ENCODE data around the gene BCL2L13. TPM values are rescaled to one million over a fixed set of nuclear protein-coding genes. Genes with fewer than 3 reads are reported as not detected.
"Not testable (repeated sequence)": the region's sequence is repeated elsewhere in the genome, so short reads cannot be mapped to it uniquely, and the experiment has no call there.

The BCL2L13 gene
- polyA plus RNA-seq, 1 experiment = 64.1 TPM

- H3K4me3 ChIP-seq (ENCODE audit: low read depth, low read length) = peak overlapping the region; percentile 88
- CTCF ChIA-PET = no interaction called here
- no peaks in the 10 kb centered on the region; the same call in none of the 2 replicates for H3K9me3 ChIP-seq (ENCODE audit: control insufficient read depth, insufficient read depth, low read length)
- H3K27me3 ChIP-seq (ENCODE audit: control insufficient read depth, insufficient read depth, low read length) = no peaks in the 10 kb centered on the region
- DNase-seq (ENCODE audit: low read depth, low spot score) = no peak
- H3K27ac ChIP-seq (ENCODE audit: low read depth, low read length) = peak overlapping the region; percentile 99
- POLR2A ChIA-PET = no interaction called here
- TF ChIP-seq CTCF (IDR thresholded peaks at IDR 0.05; ENCODE audit: low read depth, low read length) = peak; percentile 11; the same call in 1 of the 2 replicates
Observed at GRCh38 chr22:17638182-17638431, 450 bp upstream of the BCL2L13 start.

- Histone ChIP-seq H3K27me3 (ENCODE audit: control insufficient read depth, insufficient read depth, low read length) (no peaks in the 10 kb centered on the region), H3K27ac (ENCODE audit: low read depth, low read length) (peak overlapping the region; percentile 99), H3K9me3 (ENCODE audit: control insufficient read depth, insufficient read depth, low read length) (no peaks in the 10 kb centered on the region; the same call in none of the 2 replicates), H3K4me3 (ENCODE audit: low read depth, low read length) (peak overlapping the region; percentile 88)
- no peak for TF ChIP-seq CTCF (IDR thresholded peaks at IDR 0.05; ENCODE audit: low read depth, low read length)
- POLR2A ChIA-PET = interaction anchor here (0.5 to 1.1 kb wide), 6 partner anchors 11 to 88 kb away, joined by 3 to 9 read pairs (median 3); partner anchors contain the start of gene ATP6V1E1
- DNase-seq (ENCODE audit: low read depth, low spot score) = peak; percentile 30
- CTCF ChIA-PET = interaction anchor here (0.6 to 0.8 kb wide), 3 partner anchors 13 to 100 kb away, joined by 3 to 9 read pairs (median 3); no protein-coding TSS in a partner anchor
Observed at GRCh38 chr22:17639247-17639741, 737 bp downstream of the BCL2L13 start.

- CTCF ChIA-PET = no interaction called here
- no peak for DNase-seq (ENCODE audit: low read depth, low spot score)
- Histone ChIP-seq H3K27me3 (ENCODE audit: control insufficient read depth, insufficient read depth, low read length) (no peaks in the 10 kb centered on the region), H3K9me3 (ENCODE audit: control insufficient read depth, insufficient read depth, low read length) (no peaks in the 10 kb centered on the region; the same call in none of the 2 replicates), H3K27ac (ENCODE audit: low read depth, low read length) (no peak overlapping the region), H3K4me3 (ENCODE audit: low read depth, low read length) (no peak overlapping the region)
- POLR2A ChIA-PET = no interaction called here
- TF ChIP-seq CTCF (IDR thresholded peaks at IDR 0.05; ENCODE audit: low read depth, low read length) = no peak
Observed at GRCh38 chr22:17641269-17641668, 2.7 kb downstream of the BCL2L13 start.

GRCh38 chr22:17642357-17642756 lies 3.8 kb downstream of the BCL2L13 start:
- H3K27ac ChIP-seq (ENCODE audit: low read depth, low read length); H3K27me3 ChIP-seq (ENCODE audit: control insufficient read depth, insufficient read depth, low read length); H3K9me3 ChIP-seq (ENCODE audit: control insufficient read depth, insufficient read depth, low read length); POLR2A ChIA-PET; CTCF ChIA-PET; H3K4me3 ChIP-seq (ENCODE audit: low read depth, low read length); DNase-seq (ENCODE audit: low read depth, low spot score): not testable (repeated sequence)

GRCh38 chr22:17647452-17647851 lies 8.9 kb downstream of the BCL2L13 start:
- no peaks in the 10 kb centered on the region for H3K9me3 ChIP-seq (ENCODE audit: control insufficient read depth, insufficient read depth, low read length)
- ChIA-PET CTCF (interaction anchor here (1.0 kb wide), 1 partner anchor 476 kb away, joined by 3 read pairs; no protein-coding TSS in a partner anchor), POLR2A (no interaction called here)
- H3K4me3 ChIP-seq (ENCODE audit: low read depth, low read length) = no peak overlapping the region
- no peak for DNase-seq (ENCODE audit: low read depth, low spot score)
- no peaks in the 10 kb centered on the region for H3K27me3 ChIP-seq (ENCODE audit: control insufficient read depth, insufficient read depth, low read length)
- no peak for TF ChIP-seq CTCF (IDR thresholded peaks at IDR 0.05; ENCODE audit: low read depth, low read length)
- H3K27ac ChIP-seq (ENCODE audit: low read depth, low read length) = no peak overlapping the region

- POLR2A ChIA-PET = no interaction called here
- no peak for TF ChIP-seq CTCF (IDR thresholded peaks at IDR 0.05; ENCODE audit: low read depth, low read length)
Observed at GRCh38 chr22:17647991-17648390, 9.4 kb downstream of the BCL2L13 start.

More at GRCh38 chr22:17647991-17648390, 9.4 kb downstream of the BCL2L13 start:
- no peak for DNase-seq (ENCODE audit: low read depth, low spot score)
- Histone ChIP-seq H3K9me3 (ENCODE audit: control insufficient read depth, insufficient read depth, low read length) (no peaks in the 10 kb centered on the region), H3K4me3 (ENCODE audit: low read depth, low read length) (no peak overlapping the region), H3K27me3 (ENCODE audit: control insufficient read depth, insufficient read depth, low read length) (no peaks in the 10 kb centered on the region), H3K27ac (ENCODE audit: low read depth, low read length) (no peak overlapping the region)
- CTCF ChIA-PET = no interaction called here

All from AG04450 (cell line).